ENCODE data around the gene FNIP2. TPM values are rescaled to one million over a fixed set of nuclear protein-coding genes. Genes with fewer than 3 reads are reported as not detected.
"Not testable (repeated sequence)": the region's sequence is repeated elsewhere in the genome, so short reads cannot be mapped to it uniquely, and the experiment has no call there.

The FNIP2 gene
- total and polyA plus RNA-seq, 10 of the 15 experiments (the other 5 are each of a cell fraction or from before 2014, with no cell fraction given): 0.03 to 0.38 (median 0.15) TPM

DNA sequence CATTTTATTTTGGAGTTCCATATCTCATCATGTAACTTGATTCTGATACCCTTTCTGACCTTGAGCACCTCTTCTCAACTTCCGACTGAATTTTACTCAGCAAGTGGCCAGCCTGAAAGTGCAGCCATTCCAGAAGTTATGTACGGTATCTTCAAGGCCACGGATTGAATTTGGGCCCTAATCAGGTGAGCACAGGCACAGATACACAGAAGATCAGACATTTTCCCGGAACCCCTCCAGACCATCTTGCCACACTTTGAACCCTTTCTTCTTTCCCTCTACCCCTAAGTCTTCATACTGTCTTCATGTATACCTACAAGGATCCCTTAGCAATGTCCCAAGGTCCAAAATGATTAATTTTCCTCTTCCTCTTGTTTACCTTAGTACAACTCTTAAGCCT, 108.2 kb downstream of the FNIP2 start:
- POLR2A ChIA-PET: interaction anchor here (0.6 kb wide), 1 partner anchor 1103 kb away, joined by 3 read pairs; no protein-coding TSS in a partner anchor
- DNase-seq (ENCODE audit: low read depth, low spot score): no peak

DNA sequence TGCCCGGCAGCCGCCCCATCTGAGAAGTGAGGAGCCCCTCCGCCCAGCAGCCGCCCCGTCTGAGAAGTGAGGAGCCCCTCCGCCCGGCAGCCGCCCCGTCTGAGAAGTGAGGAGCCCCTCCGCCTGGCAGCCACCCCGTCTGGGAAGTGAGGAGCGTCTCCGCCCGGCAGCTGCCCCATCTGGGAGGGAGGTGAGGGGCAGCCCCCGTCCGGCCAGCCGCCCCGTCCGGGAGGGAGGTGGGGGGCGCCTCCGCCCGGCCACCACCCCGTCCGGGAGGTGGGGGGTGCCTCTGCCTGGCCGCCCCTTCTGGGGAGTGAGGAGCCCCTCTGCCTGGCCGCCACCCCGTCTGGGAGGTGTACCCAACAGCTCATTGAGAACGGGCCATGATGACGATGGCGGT, 113.3 kb downstream of the FNIP2 start:
- H3K4me1 ChIP-seq (ENCODE audit: control insufficient read depth, insufficient read depth, low read length); H3K9ac ChIP-seq (ENCODE audit: control insufficient read depth, insufficient read depth, low read length); H3K4me3 ChIP-seq; H2AFZ ChIP-seq (ENCODE audit: control insufficient read depth, low read depth, low read length); BruUV-seq (replicated peaks); DNase-seq (ENCODE audit: low read depth, low spot score); H3K9me3 ChIP-seq (replicated peaks; ENCODE audit: control insufficient read depth, insufficient read depth, low read length); H3K27ac ChIP-seq (ENCODE audit: control insufficient read depth, insufficient read depth); ATAC-seq; FAIRE-seq; H3K27me3 ChIP-seq (replicated peaks in 1 of 2; ENCODE audit: control insufficient read depth in 2 of 2, insufficient read depth in 2 of 2, low read length in 1 of 2); H3K79me2 ChIP-seq (ENCODE audit: control insufficient read depth, insufficient read depth, low read length); SMC1A ChIA-PET (ENCODE audit: uncharacterized antibody, unreplicated experiment); intact Hi-C loops (cut with micrococcal nuclease; ENCODE audit: unreplicated experiment); H3K4me2 ChIP-seq (ENCODE audit: control insufficient read depth, insufficient read depth); H3K36me3 ChIP-seq (ENCODE audit: control insufficient read depth in 2 of 2, insufficient read depth in 2 of 2, low read length in 1 of 2); CTCF ChIA-PET; in situ Hi-C loops (cut with MboI); RAD21 ChIA-PET (ENCODE audit: unreplicated experiment); POLR2A ChIA-PET; H4K20me1 ChIP-seq (ENCODE audit: control insufficient read depth, insufficient read depth): not testable (repeated sequence)
- 86% methylated on average over 25 of the region's 30 CpGs for WGBS (ENCODE audit: insufficient coverage, insufficient replicate concordance, low lambda C conversion rate, missing lambda C conversion rate)

More for the DNA sequence above, 108.2 kb downstream of the FNIP2 start:
- TF ChIP-seq, protein P1, sequence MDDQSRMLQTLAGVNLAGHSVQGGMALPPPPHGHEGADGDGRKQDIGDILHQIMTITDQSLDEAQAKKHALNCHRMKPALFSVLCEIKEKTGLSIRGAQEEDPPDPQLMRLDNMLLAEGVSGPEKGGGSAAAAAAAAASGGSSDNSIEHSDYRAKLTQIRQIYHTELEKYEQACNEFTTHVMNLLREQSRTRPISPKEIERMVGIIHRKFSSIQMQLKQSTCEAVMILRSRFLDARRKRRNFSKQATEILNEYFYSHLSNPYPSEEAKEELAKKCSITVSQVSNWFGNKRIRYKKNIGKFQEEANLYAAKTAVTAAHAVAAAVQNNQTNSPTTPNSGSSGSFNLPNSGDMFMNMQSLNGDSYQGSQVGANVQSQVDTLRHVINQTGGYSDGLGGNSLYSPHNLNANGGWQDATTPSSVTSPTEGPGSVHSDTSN (IDR thresholded peaks at IDR 0.05; ENCODE audit: insufficient replicate concordance, low read depth, low read length): no peak
- TF ChIP-seq POLR2AphosphoS2 (IDR thresholded peaks at IDR 0.05; ENCODE audit: low read depth, low read length) (no peak), SUPT20H (IDR thresholded peaks at IDR 0.05; ENCODE audit: borderline replicate concordance, control insufficient read depth, low read depth, low read length) (no peak), RUNX3 (IDR thresholded peaks at IDR 0.05; ENCODE audit: low read length) (no peak), RFX5 (IDR thresholded peaks at IDR 0.05; ENCODE audit: low read depth, low read length) (no peak), KAT2A (conservative IDR thresholded peaks at IDR 0.05; ENCODE audit: control insufficient read depth, low read depth, low read length) (no peak), RBBP5 (conservative IDR thresholded peaks at IDR 0.05) (no peak)
- TF ChIP-seq, protein P2, sequence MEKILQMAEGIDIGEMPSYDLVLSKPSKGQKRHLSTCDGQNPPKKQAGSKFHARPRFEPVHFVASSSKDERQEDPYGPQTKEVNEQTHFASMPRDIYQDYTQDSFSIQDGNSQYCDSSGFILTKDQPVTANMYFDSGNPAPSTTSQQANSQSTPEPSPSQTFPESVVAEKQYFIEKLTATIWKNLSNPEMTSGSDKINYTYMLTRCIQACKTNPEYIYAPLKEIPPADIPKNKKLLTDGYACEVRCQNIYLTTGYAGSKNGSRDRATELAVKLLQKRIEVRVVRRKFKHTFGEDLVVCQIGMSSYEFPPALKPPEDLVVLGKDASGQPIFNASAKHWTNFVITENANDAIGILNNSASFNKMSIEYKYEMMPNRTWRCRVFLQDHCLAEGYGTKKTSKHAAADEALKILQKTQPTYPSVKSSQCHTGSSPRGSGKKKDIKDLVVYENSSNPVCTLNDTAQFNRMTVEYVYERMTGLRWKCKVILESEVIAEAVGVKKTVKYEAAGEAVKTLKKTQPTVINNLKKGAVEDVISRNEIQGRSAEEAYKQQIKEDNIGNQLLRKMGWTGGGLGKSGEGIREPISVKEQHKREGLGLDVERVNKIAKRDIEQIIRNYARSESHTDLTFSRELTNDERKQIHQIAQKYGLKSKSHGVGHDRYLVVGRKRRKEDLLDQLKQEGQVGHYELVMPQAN (conservative IDR thresholded peaks at IDR 0.05): no peak
- TF ChIP-seq, protein P3, sequence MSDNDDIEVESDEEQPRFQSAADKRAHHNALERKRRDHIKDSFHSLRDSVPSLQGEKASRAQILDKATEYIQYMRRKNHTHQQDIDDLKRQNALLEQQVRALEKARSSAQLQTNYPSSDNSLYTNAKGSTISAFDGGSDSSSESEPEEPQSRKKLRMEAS (IDR thresholded peaks at IDR 0.05; ENCODE audit: low read depth, low read length): no peak
- SMC1A ChIA-PET (ENCODE audit: uncharacterized antibody, unreplicated experiment): no interaction called here
- RAD21 ChIA-PET (ENCODE audit: unreplicated experiment): no interaction called here
- FAIRE-seq: no peak
- no peaks in the 10 kb centered on the region for H3K36me3 ChIP-seq (ENCODE audit: control insufficient read depth in 2 of 2, insufficient read depth in 2 of 2, low read length in 1 of 2)
- H3K4me1 ChIP-seq (ENCODE audit: control insufficient read depth, insufficient read depth, low read length): no peaks in the 10 kb centered on the region; the same call in 1 of the 2 replicates
- 38% methylated on average over 4 of the region's 4 CpGs for WGBS (ENCODE audit: insufficient coverage, insufficient replicate concordance, low lambda C conversion rate, missing lambda C conversion rate)
- H3K4me2 ChIP-seq (ENCODE audit: control insufficient read depth, insufficient read depth): no peak overlapping the region
- no peak for ATAC-seq
- no TSS peak for BruUV-seq (replicated peaks)
- CTCF ChIA-PET: no interaction called here
- H3K9ac ChIP-seq (ENCODE audit: control insufficient read depth, insufficient read depth, low read length): no peak overlapping the region
- H2AFZ ChIP-seq (ENCODE audit: control insufficient read depth, low read depth, low read length): no peak overlapping the region
- no peaks in the 10 kb centered on the region; the same call in 2 of the 3 replicates for H3K9me3 ChIP-seq (replicated peaks; ENCODE audit: control insufficient read depth, insufficient read depth, low read length)
- H4K20me1 ChIP-seq (ENCODE audit: control insufficient read depth, insufficient read depth): no peaks in the 10 kb centered on the region
- intact Hi-C loops (cut with micrococcal nuclease; ENCODE audit: unreplicated experiment): no loop called here
- H3K27me3 ChIP-seq (replicated peaks in 1 of 2; ENCODE audit: control insufficient read depth in 2 of 2, insufficient read depth in 2 of 2, low read length in 1 of 2): no peaks in the 10 kb centered on the region
- H3K27ac ChIP-seq (ENCODE audit: control insufficient read depth, insufficient read depth): no peak overlapping the region
- H3K4me3 ChIP-seq: no peak overlapping the region
- in situ Hi-C loops (cut with MboI): no loop called here
- H3K79me2 ChIP-seq (ENCODE audit: control insufficient read depth, insufficient read depth, low read length): no peaks in the 10 kb centered on the region

All from GM12878 (cell line).